Neural progenitor cell (in vitro differentiated cells): ENCODE data around the gene DNASE1L3. TPM values are rescaled to one million over a fixed set of nuclear protein-coding genes. Genes with fewer than 3 reads are reported as not detected.

Source experiments
- DNase-seq: peaks from one replicate; pipeline ENCODE4 v3.0.0-alpha.2; 2016; ENCODE audit warnings: low spot score
- H2AFZ ChIP-seq: fragments of 200-600 bp; sonication (generic); replicated peaks from 2 replicates; pipeline ENCODE4 v1.6.1; 2016; ENCODE audit warnings: antibody characterized with exemption
- H3F3A ChIP-seq: fragments of 200-600 bp; sonication (generic); 2 replicates; pipeline ENCODE4 v1.6.1; 2016; ENCODE audit warnings: antibody characterized with exemption, low read depth
- H3K27ac ChIP-seq: fragments of 200-600 bp; sonication (generic); 2 replicates; pipeline ENCODE4 v1.5.1; 2016; ENCODE audit warnings: mild to moderate bottlenecking
- H3K27me3 ChIP-seq: fragments of 200-600 bp; sonication (generic); 2 replicates; pipeline ENCODE4 v1.6.1; 2016; ENCODE audit warnings: mild to moderate bottlenecking, moderate library complexity
- H3K36me3 ChIP-seq: fragments of 200-600 bp; sonication (generic); 2 replicates; pipeline ENCODE4 v1.5.1; 2016
- H3K4me1 ChIP-seq: fragments of 200-600 bp; sonication (generic); 2 replicates; pipeline ENCODE4 v1.6.1; 2016; ENCODE audit warnings: mixed run types
- H3K4me2 ChIP-seq: fragments of 200-600 bp; sonication (generic); 2 replicates; pipeline ENCODE4 v1.6.1; 2016
- H3K4me3 ChIP-seq: fragments of 200-600 bp; sonication (generic); 2 replicates; pipeline ENCODE4 v1.5.1; 2016
- H3K79me2 ChIP-seq: fragments of 200-600 bp; sonication (generic); 2 replicates; pipeline ENCODE4 v1.6.1; 2016; ENCODE audit warnings: low read depth
- H3K9ac ChIP-seq: fragments of 200-600 bp; sonication (generic); 2 replicates; pipeline ENCODE4 v1.6.1; 2016
- H3K9me3 ChIP-seq: fragments of 200-600 bp; sonication (generic); 2 replicates; pipeline ENCODE4 v1.5.1; 2016; ENCODE audit warnings: low read depth
- H4K20me1 ChIP-seq: fragments of 200-600 bp; sonication (generic); 2 replicates; pipeline ENCODE4 v1.6.1; 2016; ENCODE audit warnings: low read depth
- H3K27ac Mint-ChIP-seq: 3 replicates; pipeline ENCODE4 v1.8.0; 2021; ENCODE audit warnings: mixed read lengths
- H3K27me3 Mint-ChIP-seq: 2 replicates; pipeline ENCODE4 v1.8.0; 2022; ENCODE audit warnings: low read depth, mild to moderate bottlenecking, inconsistent platforms, moderate library complexity, mixed read lengths; ENCODE audit not compliant: insufficient read depth
- H3K36me3 Mint-ChIP-seq: 3 replicates; pipeline ENCODE4 v1.8.0; 2021; ENCODE audit warnings: mixed read lengths
- H3K4me1 Mint-ChIP-seq: 3 replicates; pipeline ENCODE4 v1.8.0; 2021; ENCODE audit warnings: mixed read lengths
- H3K4me3 Mint-ChIP-seq: 3 replicates; pipeline ENCODE4 v1.8.0; 2021; ENCODE audit warnings: mild to moderate bottlenecking, moderate library complexity, mixed read lengths
- H3K9me3 Mint-ChIP-seq: 3 replicates; pipeline ENCODE4 v1.8.0; 2020; ENCODE audit warnings: mixed read lengths
- EZH2 ChIP-seq: fragments of 200-600 bp; sonication (generic); IDR thresholded peaks from 2 replicates; pipeline ENCODE4 v1.6.1; 2017; ENCODE audit warnings: antibody characterized with exemption, mild to moderate bottlenecking, moderate library complexity
- EZH2phosphoT487 ChIP-seq: fragments of 200-600 bp; sonication (generic); IDR thresholded peaks from 2 replicates; pipeline ENCODE4 v1.6.1; 2017; ENCODE audit warnings: antibody characterized with exemption
- total RNA-seq: library from RNA; depleted of rRNA; stranded (reverse); fragments of >200 nt; gene quantifications from 2 replicates; pipeline ENCODE4 v1.2.3, GENCODE V29; 2015; ENCODE audit warnings: low replicate concordance
- TF ChIP-seq, protein P1 (sequence below): fragments of 200-600 bp; sonication (generic); IDR thresholded peaks from 2 replicates; pipeline ENCODE4 v1.5.1; 2017; ENCODE audit warnings: antibody characterized with exemption, mild to moderate bottlenecking

The DNASE1L3 gene
- total RNA-seq, 1 donor from 2014 or later: not detected

DNA sequence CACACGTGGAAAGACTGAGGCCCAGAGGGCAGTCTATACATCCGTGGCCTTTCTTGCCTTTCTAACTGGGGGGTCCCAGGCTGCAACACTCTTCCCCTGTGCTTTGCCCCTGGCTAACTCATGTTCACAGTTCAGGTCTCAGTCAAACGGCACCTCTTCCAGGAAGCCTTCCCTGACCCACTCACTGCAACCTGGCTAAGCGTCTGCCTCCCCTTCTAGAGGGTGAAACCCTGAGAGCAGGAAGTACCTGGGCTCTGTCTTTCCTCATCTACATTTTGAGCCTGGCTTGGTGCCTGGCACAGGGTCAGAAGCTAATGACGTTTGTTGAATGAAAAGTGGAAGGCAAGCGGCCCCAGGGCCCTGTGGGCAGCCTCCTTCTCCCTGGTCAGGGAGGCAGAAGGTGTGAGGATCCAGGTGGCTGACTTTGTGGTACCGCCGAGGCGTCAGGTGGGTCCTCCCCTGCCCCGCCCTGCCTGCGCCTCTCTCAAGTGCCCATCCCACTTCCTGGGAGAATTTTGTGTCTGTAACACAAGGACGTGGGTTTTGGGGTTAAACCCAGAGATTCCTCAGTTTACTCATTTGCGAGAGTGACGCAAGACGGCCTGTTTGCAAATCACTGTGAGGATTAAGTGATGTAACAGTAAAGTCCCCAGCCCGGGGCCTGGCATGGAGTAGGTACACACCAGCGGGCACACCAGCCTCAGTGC lies 32.1 kb downstream of the DNASE1L3 start:
- H3K4me3 ChIP-seq: no peak overlapping the region
- no peak overlapping the region for H3K9ac ChIP-seq
- peak overlapping the region; percentile 78 for H3K4me3 Mint-ChIP-seq
- H3K27me3 Mint-ChIP-seq: peaks cover 17% of the 10 kb centered on the region
- no peak overlapping the region for H2AFZ ChIP-seq
- peaks cover 13% of the 10 kb centered on the region for H3K4me1 ChIP-seq
- H3K27ac Mint-ChIP-seq: no peak overlapping the region
- no peaks in the 10 kb centered on the region for H3K36me3 ChIP-seq
- H4K20me1 ChIP-seq: no peaks in the 10 kb centered on the region
- H3K9me3 ChIP-seq: no peaks in the 10 kb centered on the region
- no peaks in the 10 kb centered on the region for H3K9me3 Mint-ChIP-seq
- TF ChIP-seq, protein P1, sequence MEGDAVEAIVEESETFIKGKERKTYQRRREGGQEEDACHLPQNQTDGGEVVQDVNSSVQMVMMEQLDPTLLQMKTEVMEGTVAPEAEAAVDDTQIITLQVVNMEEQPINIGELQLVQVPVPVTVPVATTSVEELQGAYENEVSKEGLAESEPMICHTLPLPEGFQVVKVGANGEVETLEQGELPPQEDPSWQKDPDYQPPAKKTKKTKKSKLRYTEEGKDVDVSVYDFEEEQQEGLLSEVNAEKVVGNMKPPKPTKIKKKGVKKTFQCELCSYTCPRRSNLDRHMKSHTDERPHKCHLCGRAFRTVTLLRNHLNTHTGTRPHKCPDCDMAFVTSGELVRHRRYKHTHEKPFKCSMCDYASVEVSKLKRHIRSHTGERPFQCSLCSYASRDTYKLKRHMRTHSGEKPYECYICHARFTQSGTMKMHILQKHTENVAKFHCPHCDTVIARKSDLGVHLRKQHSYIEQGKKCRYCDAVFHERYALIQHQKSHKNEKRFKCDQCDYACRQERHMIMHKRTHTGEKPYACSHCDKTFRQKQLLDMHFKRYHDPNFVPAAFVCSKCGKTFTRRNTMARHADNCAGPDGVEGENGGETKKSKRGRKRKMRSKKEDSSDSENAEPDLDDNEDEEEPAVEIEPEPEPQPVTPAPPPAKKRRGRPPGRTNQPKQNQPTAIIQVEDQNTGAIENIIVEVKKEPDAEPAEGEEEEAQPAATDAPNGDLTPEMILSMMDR: no peak
- TF ChIP-seq EZH2phosphoT487 (no peak), EZH2 (no peak)
- no peaks in the 10 kb centered on the region for H3K36me3 Mint-ChIP-seq
- H3F3A ChIP-seq: peaks cover 23% of the 10 kb centered on the region
- no peak for DNase-seq
- H3K4me1 Mint-ChIP-seq: peaks cover 16% of the 10 kb centered on the region
- H3K27me3 ChIP-seq: peaks cover 11% of the 10 kb centered on the region
- H3K27ac ChIP-seq: no peak overlapping the region
- peak overlapping the region; percentile 75 for H3K4me2 ChIP-seq
- no peaks in the 10 kb centered on the region for H3K79me2 ChIP-seq

DNA sequence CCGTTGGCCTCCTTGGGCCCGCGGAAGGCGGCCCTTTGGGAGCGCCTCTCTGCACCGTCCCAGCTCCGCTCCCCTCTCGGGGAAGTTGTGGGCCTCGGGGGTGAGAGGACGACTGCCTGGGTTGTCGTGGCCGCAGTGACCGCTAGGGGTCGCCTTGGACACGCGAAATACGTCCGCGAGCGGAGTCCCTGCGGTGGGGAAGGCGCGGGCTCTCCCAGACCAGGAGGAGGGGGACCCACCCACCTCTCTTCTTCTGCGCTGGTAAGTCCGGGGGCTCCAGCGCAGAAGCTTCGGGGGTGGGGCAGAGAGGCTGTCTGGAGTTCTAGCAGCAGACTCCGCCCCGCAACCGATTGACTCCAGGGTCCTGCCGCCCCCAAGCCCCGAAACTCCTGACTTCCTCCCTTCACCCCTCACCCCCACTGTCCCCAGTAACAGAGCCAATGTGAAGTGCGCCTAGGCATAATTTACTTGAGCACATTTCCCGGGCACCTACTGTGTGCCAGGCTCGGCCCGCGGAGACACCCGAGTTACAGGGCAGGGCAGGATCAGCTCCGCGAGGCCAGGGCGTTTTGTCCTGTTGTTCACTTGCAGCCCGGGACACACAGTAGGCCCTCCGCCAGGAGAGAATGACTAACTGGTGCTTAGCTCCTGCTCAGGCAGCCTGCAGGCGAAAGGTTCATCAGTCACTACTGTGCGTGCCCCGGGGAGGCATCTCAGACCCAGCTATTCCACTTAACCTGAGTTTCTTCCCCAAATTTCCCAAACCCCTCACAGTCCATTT lies 32.8 kb downstream of the DNASE1L3 start:
- no peaks in the 10 kb centered on the region for H3K9me3 ChIP-seq
- TF ChIP-seq, protein P1: peak; percentile 94
- TF ChIP-seq EZH2 (no peak), EZH2phosphoT487 (no peak)
- H3K27me3 Mint-ChIP-seq: peaks cover 17% of the 10 kb centered on the region
- H3K27me3 ChIP-seq: peaks cover 11% of the 10 kb centered on the region
- DNase-seq: peak; percentile 91
- peaks cover 16% of the 10 kb centered on the region for H3K4me1 Mint-ChIP-seq
- H3K4me1 ChIP-seq: peaks cover 19% of the 10 kb centered on the region
- H3K9ac ChIP-seq: no peak overlapping the region
- H3K27ac Mint-ChIP-seq: no peak overlapping the region
- H3F3A ChIP-seq: peaks cover 25% of the 10 kb centered on the region
- no peaks in the 10 kb centered on the region for H3K36me3 Mint-ChIP-seq
- no peaks in the 10 kb centered on the region for H3K79me2 ChIP-seq
- no peak overlapping the region for H3K27ac ChIP-seq
- H3K4me3 ChIP-seq: peak overlapping the region; percentile 52
- H2AFZ ChIP-seq: peak overlapping the region; percentile 71
- peak overlapping the region; percentile 75 for H3K4me2 ChIP-seq
- H3K36me3 ChIP-seq: no peaks in the 10 kb centered on the region
- H3K9me3 Mint-ChIP-seq: no peaks in the 10 kb centered on the region
- no peaks in the 10 kb centered on the region for H4K20me1 ChIP-seq
- peak overlapping the region; percentile 78 for H3K4me3 Mint-ChIP-seq

DNA sequence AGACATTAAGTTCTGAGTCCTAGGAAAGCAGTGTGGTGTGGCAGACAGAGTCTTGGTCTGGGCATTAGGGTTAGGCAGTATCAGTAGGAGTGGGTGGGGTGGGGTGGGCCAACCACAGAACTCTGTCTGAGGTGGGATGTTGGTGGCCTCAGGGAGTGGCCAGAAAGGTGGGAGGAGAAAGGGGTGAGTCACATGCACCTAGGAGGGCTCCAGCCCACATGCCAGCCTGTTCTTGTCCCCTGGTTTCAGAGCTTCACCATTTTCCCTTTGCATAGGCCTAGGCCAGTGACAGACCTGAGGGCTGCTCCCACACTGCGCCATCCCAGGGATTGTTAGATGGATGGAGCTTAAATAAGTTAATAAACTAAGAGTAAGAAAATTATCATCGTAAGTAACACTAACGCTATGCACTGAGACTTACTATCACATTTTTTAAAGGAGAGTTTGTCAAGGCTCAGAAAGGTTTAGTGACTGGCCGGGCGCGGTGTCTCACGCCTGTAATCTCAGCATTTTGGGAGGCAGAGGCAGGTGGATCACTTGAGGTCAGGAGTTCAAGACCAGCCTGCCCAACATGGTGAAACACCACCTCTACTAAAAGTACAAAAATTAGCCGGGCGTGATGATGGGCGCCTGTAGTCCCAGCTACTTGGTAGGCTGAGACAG lies 33.8 kb downstream of the DNASE1L3 start:
- peaks cover 16% of the 10 kb centered on the region for H3K4me1 Mint-ChIP-seq

More for the DNA sequence above, 33.8 kb downstream of the DNASE1L3 start:
- Histone ChIP-seq H3F3A (peaks cover 25% of the 10 kb centered on the region), H3K9ac (no peak overlapping the region), H3K4me2 (no peak overlapping the region), H4K20me1 (no peaks in the 10 kb centered on the region), H3K27me3 (peaks cover 11% of the 10 kb centered on the region), H3K4me1 (peaks cover 19% of the 10 kb centered on the region), H2AFZ (no peak overlapping the region), H3K9me3 (no peaks in the 10 kb centered on the region), H3K4me3 (no peak overlapping the region), H3K79me2 (no peaks in the 10 kb centered on the region), H3K36me3 (no peaks in the 10 kb centered on the region), H3K27ac (no peak overlapping the region)
- no peaks in the 10 kb centered on the region for H3K9me3 Mint-ChIP-seq
- TF ChIP-seq, protein P1: no peak
- TF ChIP-seq EZH2: no peak
- TF ChIP-seq EZH2phosphoT487: no peak
- H3K4me3 Mint-ChIP-seq: peak overlapping the region; percentile 60
- H3K36me3 Mint-ChIP-seq: no peaks in the 10 kb centered on the region
- DNase-seq: no peak
- H3K27ac Mint-ChIP-seq: no peak overlapping the region
- peaks cover 17% of the 10 kb centered on the region for H3K27me3 Mint-ChIP-seq
